Calu3 (cell line): ENCODE data around the gene ELOVL3. TPM values are rescaled to one million over a fixed set of nuclear protein-coding genes. Genes with fewer than 3 reads are reported as not detected.

Experiments used
- Bru-seq: library from RNA; stranded (reverse); fragments of 400-500 nt; gene quantifications from one replicate; lab custom pipeline; 2021; lab: Mats Ljungman, UMichigan
- BruChase-seq, 2 experiments: library from RNA; stranded (reverse); fragments of 400-500 nt; gene quantifications; one replicate each; lab custom pipeline; 2021; lab: Mats Ljungman, UMichigan
- BruUV-seq: library from RNA; stranded (reverse); fragments of 400-500 nt; replicated peaks from 2 replicates; lab custom pipeline; 2021; lab: Mats Ljungman, UMichigan
- CTCF ChIA-PET: fragments of 300-600 bp; sonication (Branson Sonifier 250); formaldehyde crosslinking; loops from one replicate; lab custom pipeline; 2022; ENCODE audit warnings: antibody characterized with exemption; lab: Charles Lee
- DNase-seq: peaks from one replicate; pipeline ENCODE4 v3.0.0; 2022
- H3K27ac Mint-ChIP-seq: one replicate; pipeline ENCODE4 v1.8.0; 2022; ENCODE audit warnings: mixed read lengths; ENCODE audit not compliant: unreplicated experiment
- H3K27me3 Mint-ChIP-seq: one replicate; pipeline ENCODE4 v1.8.0; 2022; ENCODE audit warnings: mixed read lengths; ENCODE audit not compliant: unreplicated experiment
- H3K36me3 Mint-ChIP-seq: one replicate; pipeline ENCODE4 v1.8.0; 2022; ENCODE audit warnings: mild to moderate bottlenecking, moderate library complexity, mixed read lengths; ENCODE audit not compliant: insufficient read depth, unreplicated experiment
- H3K4me1 Mint-ChIP-seq: one replicate; pipeline ENCODE4 v1.8.0; 2022; ENCODE audit warnings: mild to moderate bottlenecking, low read depth, mixed read lengths; ENCODE audit not compliant: unreplicated experiment
- H3K4me3 Mint-ChIP-seq: one replicate; pipeline ENCODE4 v1.8.0; 2022; ENCODE audit warnings: mild to moderate bottlenecking, low read depth, moderate library complexity, mixed read lengths; ENCODE audit not compliant: unreplicated experiment
- H3K9me3 Mint-ChIP-seq: one replicate; pipeline ENCODE4 v1.8.0; 2022; ENCODE audit warnings: low read depth, mixed read lengths; ENCODE audit not compliant: unreplicated experiment
- intact Hi-C: fragments of 100-400 bp; cut with micrococcal nuclease; formaldehyde crosslinking; loops from one replicate; pipeline ENCODE4 v1.10.0; 2022; ENCODE audit not compliant: unreplicated experiment
- long read RNA-seq: library from polyadenylated mRNA; stranded (forward); transcript quantifications from one replicate; pipeline ENCODE4 v2.0.0, GENCODE V29; 2022
- total RNA-seq: library from RNA; stranded (reverse); gene quantifications from 2 replicates; pipeline ENCODE4 v1.2.3, GENCODE V29; 2022
- TF ChIP-seq, protein P1 (sequence below): fragments of 200-600 bp; IDR thresholded peaks from one replicate; pipeline ENCODE4 v1.8.0; 2022; ENCODE audit warnings: antibody characterized with exemption; ENCODE audit not compliant: unreplicated experiment

ELOVL3 gene, protein sequence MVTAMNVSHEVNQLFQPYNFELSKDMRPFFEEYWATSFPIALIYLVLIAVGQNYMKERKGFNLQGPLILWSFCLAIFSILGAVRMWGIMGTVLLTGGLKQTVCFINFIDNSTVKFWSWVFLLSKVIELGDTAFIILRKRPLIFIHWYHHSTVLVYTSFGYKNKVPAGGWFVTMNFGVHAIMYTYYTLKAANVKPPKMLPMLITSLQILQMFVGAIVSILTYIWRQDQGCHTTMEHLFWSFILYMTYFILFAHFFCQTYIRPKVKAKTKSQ
- total RNA-seq, result 0.27 and 0.35 TPM in 2 replicates
- Bru-seq, nascent RNA, result percentile 13 among the genes with signal in this experiment
- percentile 18 among the genes with signal in this experiment for BruChase-seq, experiment 1, labeled RNA remaining after a 6-hour chase
- BruChase-seq, experiment 2, labeled RNA remaining after a 2-hour chase, result not detected
- long read RNA-seq, result 0 reads

DNA sequence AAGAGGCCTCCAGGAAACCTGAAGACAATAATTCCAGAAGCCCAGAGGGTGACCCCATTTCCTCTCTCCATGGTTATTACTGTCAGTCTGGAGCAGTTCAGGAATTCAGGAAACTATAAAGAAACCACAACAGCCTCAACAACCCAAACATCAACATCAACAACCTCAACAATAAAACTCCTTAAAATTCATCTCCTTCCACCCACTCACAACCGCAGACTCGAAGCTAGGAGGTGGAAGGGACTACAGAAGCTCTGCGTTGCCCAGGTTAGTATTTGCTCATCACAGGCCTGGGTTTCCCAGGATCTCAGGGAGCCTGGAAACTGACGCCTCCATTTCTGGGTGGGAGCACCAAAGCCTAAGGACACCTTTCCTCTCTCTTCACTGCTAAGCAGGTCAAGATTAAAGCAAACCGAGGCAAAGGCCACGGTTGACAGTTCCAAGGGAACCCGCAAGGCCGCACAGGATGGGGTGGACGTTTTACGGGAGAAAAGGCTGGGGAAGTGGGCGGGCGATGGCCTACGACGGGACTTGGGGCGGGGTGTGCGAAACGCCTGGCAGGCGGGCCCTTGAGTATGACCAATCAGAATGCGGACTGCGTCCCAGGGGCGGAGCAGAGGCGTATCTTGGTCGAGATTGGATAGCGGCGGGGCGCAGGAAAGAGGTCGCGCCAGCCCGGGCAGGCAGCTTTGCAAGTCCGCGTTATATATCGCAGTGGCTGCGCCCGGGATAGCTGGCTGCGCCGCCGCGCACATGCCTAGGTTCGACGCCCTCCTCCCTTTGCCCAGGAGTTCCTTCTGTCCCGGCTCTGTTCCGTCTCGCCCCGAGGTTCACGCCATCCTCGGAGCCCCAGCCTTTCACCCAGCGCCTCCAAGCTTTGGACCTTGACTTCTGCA lies at the start of gene ELOVL3:
ELOVL3 (plus strand) TSS at position 654 of the 896 bp plus-strand sequence. CDS start 250 bp downstream, outside the sequence.
- Mint-ChIP-seq H3K9me3 (no peaks in the 10 kb centered on the region), H3K36me3 (peaks cover 8% of the 10 kb centered on the region), H3K27me3 (peaks cover 46% of the 10 kb centered on the region), H3K4me1 (peaks cover 6% of the 10 kb centered on the region), H3K4me3 (peak within 1 kb of the TSS; percentile 67), H3K27ac (no peak within 1 kb of the TSS)
- CTCF ChIA-PET, result interaction anchor here (0.7 to 1.4 kb wide), 4 partner anchors 56 to 168 kb away, joined by 3 read pairs; no protein-coding TSS in a partner anchor
- BruUV-seq, result no TSS peak
- intact Hi-C loops, result no loop called here
- TF ChIP-seq, protein P1, sequence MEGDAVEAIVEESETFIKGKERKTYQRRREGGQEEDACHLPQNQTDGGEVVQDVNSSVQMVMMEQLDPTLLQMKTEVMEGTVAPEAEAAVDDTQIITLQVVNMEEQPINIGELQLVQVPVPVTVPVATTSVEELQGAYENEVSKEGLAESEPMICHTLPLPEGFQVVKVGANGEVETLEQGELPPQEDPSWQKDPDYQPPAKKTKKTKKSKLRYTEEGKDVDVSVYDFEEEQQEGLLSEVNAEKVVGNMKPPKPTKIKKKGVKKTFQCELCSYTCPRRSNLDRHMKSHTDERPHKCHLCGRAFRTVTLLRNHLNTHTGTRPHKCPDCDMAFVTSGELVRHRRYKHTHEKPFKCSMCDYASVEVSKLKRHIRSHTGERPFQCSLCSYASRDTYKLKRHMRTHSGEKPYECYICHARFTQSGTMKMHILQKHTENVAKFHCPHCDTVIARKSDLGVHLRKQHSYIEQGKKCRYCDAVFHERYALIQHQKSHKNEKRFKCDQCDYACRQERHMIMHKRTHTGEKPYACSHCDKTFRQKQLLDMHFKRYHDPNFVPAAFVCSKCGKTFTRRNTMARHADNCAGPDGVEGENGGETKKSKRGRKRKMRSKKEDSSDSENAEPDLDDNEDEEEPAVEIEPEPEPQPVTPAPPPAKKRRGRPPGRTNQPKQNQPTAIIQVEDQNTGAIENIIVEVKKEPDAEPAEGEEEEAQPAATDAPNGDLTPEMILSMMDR, result no peak
- DNase-seq, result peak; percentile 85

DNA sequence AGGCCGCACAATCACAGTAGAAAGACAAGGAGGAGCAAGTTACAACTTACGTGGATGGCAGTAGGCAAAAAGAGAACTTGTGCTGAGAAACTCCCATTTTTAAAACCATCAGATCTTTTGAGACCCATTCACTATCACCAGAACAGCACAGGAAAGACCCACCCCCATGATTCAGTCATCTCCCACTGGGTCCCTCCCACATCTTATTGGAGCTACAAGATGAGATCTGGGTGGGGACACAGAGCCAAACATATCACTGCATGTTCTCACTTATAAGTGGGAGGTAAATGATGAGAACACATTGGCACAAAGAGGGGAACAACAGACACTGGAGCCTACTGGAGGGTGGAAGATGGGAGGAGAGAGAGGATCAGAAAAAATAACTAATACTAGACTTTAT lies 41.5 kb upstream of the ELOVL3 start:
- Mint-ChIP-seq H3K9me3 (peaks cover 6% of the 10 kb centered on the region), H3K36me3 (no peaks in the 10 kb centered on the region), H3K4me3 (no peak overlapping the region), H3K27me3 (peaks cover 15% of the 10 kb centered on the region), H3K27ac (no peak overlapping the region), H3K4me1 (no peaks in the 10 kb centered on the region)
- DNase-seq, result no peak
- TF ChIP-seq, protein P1, result no peak
- BruUV-seq, result no TSS peak
- intact Hi-C loops, result no loop called here
- CTCF ChIA-PET, result no interaction called here

DNA sequence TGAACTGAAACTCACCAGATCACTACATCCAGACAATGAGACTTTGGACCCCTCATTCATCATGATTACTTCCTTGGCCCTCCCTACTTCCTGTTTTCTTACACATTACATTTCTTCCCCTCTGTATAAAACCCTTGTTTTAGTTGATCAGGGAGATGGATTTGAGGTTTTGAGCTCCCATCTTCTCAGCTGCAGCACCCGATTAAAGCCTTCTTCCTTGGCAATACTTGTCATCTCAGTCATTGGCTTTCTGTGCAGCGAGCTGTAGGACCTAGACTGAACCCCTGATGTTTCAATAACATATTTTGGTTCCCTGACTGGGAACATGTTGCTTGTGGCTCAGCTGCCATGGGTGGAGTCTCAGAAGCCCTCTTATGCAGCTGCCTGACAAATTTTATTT lies 40.8 kb upstream of the ELOVL3 start:
- H3K36me3 Mint-ChIP-seq, result no peaks in the 10 kb centered on the region
- H3K9me3 Mint-ChIP-seq, result peaks cover 6% of the 10 kb centered on the region
- intact Hi-C loops, result no loop called here
- no peaks in the 10 kb centered on the region for H3K4me1 Mint-ChIP-seq
- CTCF ChIA-PET, result no interaction called here
- H3K27me3 Mint-ChIP-seq, result peaks cover 15% of the 10 kb centered on the region
- DNase-seq, result no peak
- TF ChIP-seq, protein P1, result no peak
- no peak overlapping the region for H3K4me3 Mint-ChIP-seq
- H3K27ac Mint-ChIP-seq, result no peak overlapping the region
- no TSS peak for BruUV-seq

DNA sequence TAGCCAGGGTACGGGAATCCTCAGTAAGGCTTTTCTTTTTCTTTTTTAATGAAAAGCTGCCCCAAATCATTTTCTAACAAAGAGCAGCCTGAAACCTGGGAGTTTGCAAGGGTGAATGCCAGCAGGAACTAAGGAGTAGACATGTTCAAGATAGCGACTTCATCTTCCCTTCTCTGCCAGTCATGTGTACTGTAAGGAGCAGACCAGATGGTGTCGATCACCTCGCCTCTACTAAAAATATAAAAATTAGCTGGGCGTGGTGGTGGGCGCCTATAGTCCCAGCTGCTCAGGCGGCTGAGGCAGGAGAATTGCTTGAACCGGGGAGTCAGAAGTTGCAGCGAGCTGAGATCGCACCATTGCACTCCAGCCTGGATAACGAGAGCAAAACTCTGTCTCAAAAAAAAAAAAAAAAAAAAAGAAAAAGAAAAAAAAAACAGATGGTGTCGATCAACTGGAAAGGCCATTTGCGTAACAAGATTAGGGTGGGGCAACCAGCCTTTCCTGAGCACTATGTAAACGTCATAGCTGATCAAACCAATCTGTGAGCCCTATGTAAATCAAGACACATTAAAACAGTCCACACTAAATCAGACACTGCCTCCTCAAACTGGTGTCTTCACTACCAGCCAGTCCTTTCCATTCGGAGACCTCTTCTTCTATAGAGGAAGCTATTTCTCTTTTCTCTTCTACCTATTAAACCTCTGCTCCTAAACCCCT lies 40.1 kb upstream of the ELOVL3 start:
- H3K27me3 Mint-ChIP-seq, result peaks cover 15% of the 10 kb centered on the region
- H3K4me1 Mint-ChIP-seq, result no peaks in the 10 kb centered on the region
- H3K4me3 Mint-ChIP-seq, result no peak overlapping the region
- no TSS peak for BruUV-seq
- no peak overlapping the region for H3K27ac Mint-ChIP-seq
- no peak for DNase-seq
- TF ChIP-seq, protein P1, result no peak
- no peaks in the 10 kb centered on the region for H3K36me3 Mint-ChIP-seq
- intact Hi-C loops, result no loop called here
- CTCF ChIA-PET, result no interaction called here
- H3K9me3 Mint-ChIP-seq, result peaks cover 6% of the 10 kb centered on the region
